K562 (cell line): ENCODE measurements around the gene ZFP62. TPM values are rescaled to one million over a fixed set of nuclear protein-coding genes. Genes with fewer than 3 reads are reported as not detected.

ENCODE experiments used
- ADNP ChIP-seq: fragments of 200-800 bp; sonication (Bioruptor generic); IDR thresholded peaks from 2 replicates; pipeline ENCODE4 v1.6.1; 2016; ENCODE audit warnings: missing genetic modification characterization, missing compliant biosample characterization
- BRD4 ChIP-seq: fragments of 200-600 bp; sonication (generic); IDR thresholded peaks from 2 replicates; pipeline ENCODE4 v1.6.1; 2017; ENCODE audit warnings: inconsistent platforms
- BRF1 ChIP-seq: IDR thresholded peaks from 3 replicates; pipeline ENCODE4 v1.6.1; 2011; ENCODE audit warnings: borderline replicate concordance, mild to moderate bottlenecking; ENCODE audit not compliant: insufficient read length; ENCODE audit errors: extremely low read depth
- CBX3 ChIP-seq, 2 experiments: IDR thresholded peaks; 1 replicate in 1 of 2; 2 replicates in 1 of 2; pipeline ENCODE4 v1.6.1; 2012; ENCODE audit warnings: inconsistent platforms in 2 of 2, low read length in 2 of 2, borderline replicate concordance in 1 of 2, control low read depth in 1 of 2
- ELF2 ChIP-seq: fragments of 250-450 bp; sonication (Bioruptor Pico); IDR thresholded peaks from 2 replicates; pipeline ENCODE4 v1.5.0; 2021; ENCODE audit warnings: mild to moderate bottlenecking
- ETS2 ChIP-seq: IDR thresholded peaks from 2 replicates; pipeline ENCODE4 v1.6.1; 2016; ENCODE audit warnings: borderline replicate concordance, missing genetic modification characterization, mild to moderate bottlenecking, moderate library complexity, missing compliant biosample characterization; ENCODE audit not compliant: poor library complexity, severe bottlenecking
- FOXP4 ChIP-seq: sonication (generic); formaldehyde crosslinking; IDR thresholded peaks from 2 replicates; pipeline ENCODE4 v1.8.0; 2022; ENCODE audit warnings: mild to moderate bottlenecking, missing genetic modification reagents, borderline replicate concordance
- KLF16 ChIP-seq: IDR thresholded peaks from 2 replicates; pipeline ENCODE4 v1.6.1; 2016; ENCODE audit warnings: antibody characterized with exemption
- MAFG ChIP-seq: fragments of 450-650 bp; conservative IDR thresholded peaks from 2 replicates; pipeline ENCODE4 v1.6.1; 2016; ENCODE audit warnings: missing genetic modification characterization, missing compliant biosample characterization
- MAX ChIP-seq: sonication (generic); formaldehyde crosslinking; IDR thresholded peaks from 2 replicates; pipeline ENCODE4 v1.9.0; 2022; ENCODE audit warnings: mild to moderate bottlenecking, missing genetic modification reagents
- MLX ChIP-seq, 2 experiments: fragments of 450-650 bp in 1 of 2; sonication (generic) in 1 of 2; formaldehyde crosslinking; conservative IDR thresholded peaks; 2 replicates each; pipeline versions ENCODE4 v1.4.0 to v1.8.1; 2020 to 2022; ENCODE audit warnings: mild to moderate bottlenecking in 1 of 2, missing genetic modification reagents in 1 of 2
- MTA3 ChIP-seq: fragments of 450-650 bp; formaldehyde crosslinking; IDR thresholded peaks from 2 replicates; pipeline ENCODE4 v1.6.1; 2017; ENCODE audit warnings: mild to moderate bottlenecking, borderline replicate concordance
- NFRKB ChIP-seq: fragments of 450-650 bp; IDR thresholded peaks from 2 replicates; pipeline ENCODE4 v1.6.1; 2016; ENCODE audit warnings: low read depth
- NUFIP1 ChIP-seq: fragments of 450-650 bp; IDR thresholded peaks from 2 replicates; pipeline ENCODE4 v1.6.1; 2018; ENCODE audit not compliant: partially characterized antibody
- POLR2B ChIP-seq: fragments of 450-650 bp; IDR thresholded peaks from 2 replicates; pipeline ENCODE4 v1.6.1; 2018; ENCODE audit warnings: low read depth; ENCODE audit not compliant: partially characterized antibody
- SMARCA4 ChIP-seq: fragments of 450-650 bp; IDR thresholded peaks from 2 replicates; pipeline ENCODE4 v1.6.1; 2016
- SMARCB1 ChIP-seq: IDR thresholded peaks from 2 replicates; pipeline ENCODE4 v1.6.1; 2011; ENCODE audit warnings: improper control_type of control experiment, low read depth; ENCODE audit not compliant: insufficient read length
- ZBTB8A ChIP-seq: fragments of 450-650 bp; IDR thresholded peaks from 2 replicates; pipeline ENCODE4 v1.6.1; 2018; ENCODE audit warnings: mild to moderate bottlenecking, moderate library complexity; ENCODE audit not compliant: partially characterized antibody
- ZMIZ1 ChIP-seq, 2 experiments: fragments of 150-350 bp in 1 of 2; IDR thresholded peaks; 2 replicates each; pipeline ENCODE4 v1.6.1; 2012 to 2016; ENCODE audit warnings: low read depth in 2 of 2, low read length in 2 of 2, mild to moderate bottlenecking in 1 of 2, moderate library complexity in 1 of 2
- ZNF197 ChIP-seq: fragments of 200-800 bp; sonication (Bioruptor generic); IDR thresholded peaks from 2 replicates; pipeline ENCODE4 v1.6.1; 2016; ENCODE audit warnings: low read depth, missing genetic modification characterization, missing compliant biosample characterization
- ZNF586 ChIP-seq: fragments of 450-650 bp; formaldehyde crosslinking; conservative IDR thresholded peaks from 2 replicates; pipeline ENCODE4 v1.4.0; 2020; ENCODE audit warnings: mild to moderate bottlenecking, moderate library complexity
- polyA plus RNA-seq, 8 experiments: library from polyadenylated mRNA; depleted of rRNA in 4 of 8; stranded (reverse) in 5 of 8; unstranded in 3 of 8; fragments of >200 nt; fragmentation: Nextera tagmentation in 2 of 8; fragmentation: Illumina TruSeq in 1 of 8; extraction: Ambion mirVana in 2 of 8; extraction: Trizol in 1 of 8; gene quantifications; 2 replicates each; pipeline versions ENCODE4 v1.2.1 to v1.2.3, GENCODE V29; 2011 to 2014; ENCODE audit warnings: inconsistent platforms in 1 of 8, missing spikeins in 1 of 8
- total RNA-seq, 7 experiments: library from RNA; depleted of rRNA in 6 of 7; stranded (reverse); fragments of >200 nt in 6 of 7; fragmentation: Illumina TruSeq in 2 of 7; extraction: Trizol in 2 of 7; gene quantifications; 2 replicates each; pipeline versions ENCODE4 v1.2.1 to v1.2.3, GENCODE V29; 2011 to 2021; ENCODE audit warnings: low replicate concordance in 1 of 7

ZFP62 gene
- total and polyA plus RNA-seq, 9 of the 15 experiments (the other 6 are each of a cell fraction or from before 2014, with no cell fraction given) = 12.2 to 37.5 (median 25.0) TPM

GRCh38 chr5:180873615-180874520 is 12.8 kb upstream of the ZFP62 start (continued):
- TF ChIP-seq BRD4 = no peak
- no peak for TF ChIP-seq ZNF586 (CRISPR knock-in tag)
- TF ChIP-seq NUFIP1 = no peak
- peak; percentile 85 for TF ChIP-seq SMARCA4
- no peak for TF ChIP-seq BRF1
- TF ChIP-seq SMARCB1 = no peak
- TF ChIP-seq ZBTB8A = no peak
- no peak for TF ChIP-seq ETS2 (tag)
- TF ChIP-seq KLF16 = no peak
- 0 out of 4 replicates have a peak, but pooled peaks of 1 of the 2 experiments have one; percentile 19 for TF ChIP-seq ZMIZ1 (IDR thresholded peaks at IDR 0.05; ENCODE audit: low read depth in 2 of 2, low read length in 2 of 2)
- no peak for TF ChIP-seq ELF2
- peak in 1 of 2 experiments; percentile 95; a peak in 2 of 3 replicates for TF ChIP-seq CBX3 (IDR thresholded peaks at IDR 0.05; ENCODE audit: borderline replicate concordance in 1 of 2, low read length in 2 of 2)
- no peak for TF ChIP-seq ADNP (tag)
- TF ChIP-seq MTA3 = peak; percentile 93
- TF ChIP-seq NFRKB = peak; percentile 49; the same call in 1 of the 2 replicates
- peak; percentile 94 for TF ChIP-seq MAFG (tag)
- 0 out of 2 replicates have a peak, but pooled peaks have one; percentile 65 for TF ChIP-seq FOXP4 (CRISPR knock-in tag)
- peak; percentile 43 for TF ChIP-seq POLR2B
- peak; percentile 83 for TF ChIP-seq MAX (CRISPR knock-in tag)
- peak; percentile 49; the same call in 1 of the 2 replicates for TF ChIP-seq ZNF197 (CRISPR knock-in tag)
- no peak for TF ChIP-seq MLX (CRISPR knock-in tag; conservative IDR thresholded peaks at IDR 0.05)
